IPS DF 19.7 (cell line): Measurements from ENCODE around the gene IGF1R.

Experiments used
- DNase-seq: peaks from one replicate; pipeline ENCODE4 v3.0.0-alpha.2; 2013; ENCODE audit warnings: low read depth, low spot score

Gene IGF1R

GRCh38 chr15:98856532-98856907, 208.2 kb downstream of the IGF1R start:
- no peak for DNase-seq

DNA sequence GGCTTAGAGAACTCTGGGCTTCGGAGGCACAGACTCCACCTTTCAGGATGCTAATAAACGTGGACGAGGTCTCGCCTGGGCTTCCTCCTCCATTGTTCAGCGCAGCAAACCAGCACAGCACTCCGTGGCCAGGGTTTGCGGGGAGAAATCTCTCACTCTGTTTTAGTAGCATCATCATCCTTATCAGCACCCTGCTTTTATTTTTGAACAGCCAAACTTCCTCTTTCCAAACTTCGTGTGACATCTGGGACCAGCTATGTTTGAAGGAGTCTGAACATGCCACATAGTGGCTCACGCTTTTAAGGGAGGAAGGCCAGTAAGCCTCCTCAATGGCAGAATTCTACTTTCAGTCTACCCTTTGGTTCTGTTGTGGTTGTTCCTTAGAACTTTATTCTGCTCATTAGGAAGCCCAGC, 210.3 kb downstream of the IGF1R start:
- no peak for DNase-seq

GRCh38 chr15:98859149-98859548, 210.8 kb downstream of the IGF1R start:
- no peak for DNase-seq

- no peak for DNase-seq
These were observed 212.1 kb downstream of the IGF1R start for GRCh38 chr15:98860281-98861041.

- no peak for DNase-seq
These were observed 212.8 kb downstream of the IGF1R start for GRCh38 chr15:98861188-98861587.

- no peak for DNase-seq
These were observed 215.6 kb downstream of the IGF1R start for GRCh38 chr15:98863983-98864382.

DNA sequence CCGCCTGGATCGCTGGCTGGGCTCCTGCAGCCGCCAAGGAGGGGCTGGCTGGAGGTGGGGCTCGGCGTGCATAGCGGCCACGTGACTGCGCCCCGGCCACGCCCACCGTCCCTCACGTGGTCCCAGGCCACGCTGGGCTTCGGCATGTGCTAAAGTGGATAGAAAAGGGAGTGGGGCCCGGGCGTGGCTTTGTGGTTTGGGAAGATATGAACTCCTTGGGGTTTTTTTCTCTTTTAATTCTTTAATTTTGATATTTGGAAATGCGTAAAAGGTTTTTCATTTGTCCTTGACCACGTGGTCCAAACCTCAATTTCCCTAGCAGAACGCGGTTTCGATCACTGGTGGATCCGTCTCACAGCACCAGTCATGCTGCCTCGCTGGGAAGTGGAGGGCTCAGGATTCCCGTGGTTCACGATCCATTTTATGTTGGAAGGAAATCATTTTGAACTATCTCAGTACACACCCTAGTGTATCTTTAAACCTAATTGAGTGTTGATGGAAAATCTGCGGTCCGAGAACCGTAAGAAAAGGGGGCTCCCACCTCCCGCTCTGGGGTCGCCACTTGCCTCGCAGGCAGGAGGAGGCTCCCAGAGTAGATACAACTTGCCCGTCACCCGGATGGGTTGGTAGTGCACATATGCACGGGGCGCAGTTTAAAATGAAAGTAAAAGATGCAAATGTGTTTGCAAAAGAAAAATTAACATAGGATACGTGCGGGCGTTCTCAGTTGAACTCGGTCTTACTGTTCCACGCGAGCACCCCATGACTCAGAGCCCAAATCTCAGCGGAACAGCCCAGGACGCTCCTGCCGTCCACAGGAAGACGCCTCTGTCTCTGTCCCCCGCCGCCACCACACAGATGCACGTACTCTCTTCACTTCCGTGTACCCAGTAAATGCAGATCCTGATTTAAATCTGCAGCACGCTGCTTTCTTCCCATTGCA, 217.3 kb downstream of the IGF1R start:
- DNase-seq, result no peak

DNA sequence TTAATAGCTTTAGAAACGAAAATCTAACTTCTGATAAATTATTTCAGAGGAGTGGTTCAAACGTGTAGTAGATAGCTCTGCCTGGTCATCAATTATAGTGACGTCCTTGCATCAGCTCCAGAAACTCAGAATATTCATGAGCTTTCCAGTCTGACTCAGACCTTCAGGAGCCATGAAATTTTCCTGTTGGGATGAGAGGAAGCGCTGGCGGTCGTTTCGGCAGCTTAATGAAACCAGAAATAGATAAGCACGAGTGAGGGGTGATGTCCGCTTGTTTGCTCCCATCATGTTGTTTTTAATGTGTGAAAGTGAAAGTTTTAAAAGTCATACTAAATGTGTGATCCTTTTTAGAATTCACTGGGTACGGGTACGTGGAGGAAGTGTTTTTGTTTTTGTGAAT, 218.2 kb downstream of the IGF1R start:
- no peak for DNase-seq

DNA sequence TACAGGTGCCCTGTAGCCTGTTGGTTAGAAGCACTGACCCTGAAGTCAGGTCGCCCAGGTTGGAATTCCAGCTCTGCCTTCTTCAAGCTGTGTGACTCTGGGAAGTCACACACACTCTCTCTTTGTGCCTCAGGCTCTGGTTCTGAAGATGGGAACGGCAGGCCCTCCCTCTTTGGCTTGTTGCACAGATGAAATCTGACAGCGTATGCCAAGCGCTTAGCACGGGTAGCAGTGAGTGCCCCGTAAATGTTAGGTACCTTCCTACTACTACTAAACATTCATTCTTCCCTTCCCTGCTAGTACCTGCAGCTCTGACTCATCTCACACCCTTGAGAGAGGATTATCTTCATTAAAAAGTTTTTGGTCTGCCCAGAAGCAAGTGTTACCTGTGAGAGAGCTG, 220.2 kb downstream of the IGF1R start:
- DNase-seq, result no peak

- DNase-seq, result no peak
These were observed 222.4 kb downstream of the IGF1R start for GRCh38 chr15:98870788-98871187.

- DNase-seq, result no peak
These were observed 224.4 kb downstream of the IGF1R start for GRCh38 chr15:98872774-98873173.

GRCh38 chr15:98873441-98874218, 225.3 kb downstream of the IGF1R start:
- no peak for DNase-seq

GRCh38 chr15:98874370-98874769, 226.0 kb downstream of the IGF1R start:
- DNase-seq, result no peak

DNA sequence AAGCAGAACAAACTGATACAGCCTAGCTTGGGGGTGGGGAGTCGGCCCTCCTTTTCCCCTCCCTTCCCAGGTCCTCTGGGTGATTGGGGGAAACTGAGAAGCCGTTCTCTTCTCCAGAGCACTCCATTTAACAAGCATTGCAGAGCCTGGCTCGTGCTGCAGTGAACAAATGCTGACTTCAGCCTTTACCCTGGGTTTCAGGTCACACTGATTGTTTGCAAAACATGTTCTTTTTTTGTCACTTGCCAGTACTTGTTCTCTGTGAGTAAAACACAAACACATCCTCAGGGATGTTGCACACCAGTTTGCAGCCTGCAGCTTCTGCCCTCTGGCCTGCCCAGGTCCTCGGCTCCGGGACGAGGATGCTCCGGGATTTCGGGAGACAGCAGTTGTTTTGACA, 226.4 kb downstream of the IGF1R start:
- no peak for DNase-seq

- DNase-seq, result no peak
These were observed 227.0 kb downstream of the IGF1R start for GRCh38 chr15:98875309-98875708.

GRCh38 chr15:98876451-98877369, 228.4 kb downstream of the IGF1R start:
- no peak for DNase-seq

DNA sequence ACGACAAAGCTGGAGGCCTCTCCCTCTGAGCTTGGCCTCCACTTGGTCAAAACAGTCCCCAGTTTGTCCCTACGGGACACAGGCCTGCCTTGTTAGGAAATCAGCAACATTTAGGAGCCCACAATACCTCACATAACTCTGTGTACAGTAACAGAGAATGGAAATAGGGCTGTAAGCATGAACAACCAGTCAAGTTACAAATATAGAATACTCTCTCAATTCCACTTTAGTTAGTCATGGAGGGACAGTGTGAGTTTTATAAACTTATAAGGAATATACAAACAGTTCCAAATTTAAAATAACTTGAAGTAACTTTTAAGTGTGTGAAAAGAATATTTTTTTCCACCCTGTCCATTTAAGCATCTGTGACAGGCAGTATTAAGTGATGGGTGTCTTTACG, 229.8 kb downstream of the IGF1R start:
- DNase-seq, result no peak

DNA sequence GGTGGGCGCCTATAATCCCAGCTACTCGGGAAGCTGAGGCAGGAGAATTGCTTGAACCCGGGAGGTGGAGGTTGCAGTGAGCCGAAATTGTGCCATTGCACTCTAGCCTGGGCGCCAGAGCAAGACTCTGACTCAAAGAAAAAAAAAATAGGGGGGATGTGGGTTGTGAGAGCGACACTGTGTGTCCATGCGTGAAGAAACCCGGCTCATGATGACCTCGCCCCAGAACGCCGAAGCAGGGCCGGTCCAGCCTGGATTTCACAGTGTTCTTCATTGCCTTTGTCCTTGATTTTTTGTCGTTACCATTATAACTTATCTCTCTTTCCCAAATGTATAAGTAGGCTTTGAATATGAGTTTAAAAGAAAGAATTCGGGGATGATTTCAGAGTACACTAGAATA, 230.5 kb downstream of the IGF1R start:
- DNase-seq, result no peak

DNA sequence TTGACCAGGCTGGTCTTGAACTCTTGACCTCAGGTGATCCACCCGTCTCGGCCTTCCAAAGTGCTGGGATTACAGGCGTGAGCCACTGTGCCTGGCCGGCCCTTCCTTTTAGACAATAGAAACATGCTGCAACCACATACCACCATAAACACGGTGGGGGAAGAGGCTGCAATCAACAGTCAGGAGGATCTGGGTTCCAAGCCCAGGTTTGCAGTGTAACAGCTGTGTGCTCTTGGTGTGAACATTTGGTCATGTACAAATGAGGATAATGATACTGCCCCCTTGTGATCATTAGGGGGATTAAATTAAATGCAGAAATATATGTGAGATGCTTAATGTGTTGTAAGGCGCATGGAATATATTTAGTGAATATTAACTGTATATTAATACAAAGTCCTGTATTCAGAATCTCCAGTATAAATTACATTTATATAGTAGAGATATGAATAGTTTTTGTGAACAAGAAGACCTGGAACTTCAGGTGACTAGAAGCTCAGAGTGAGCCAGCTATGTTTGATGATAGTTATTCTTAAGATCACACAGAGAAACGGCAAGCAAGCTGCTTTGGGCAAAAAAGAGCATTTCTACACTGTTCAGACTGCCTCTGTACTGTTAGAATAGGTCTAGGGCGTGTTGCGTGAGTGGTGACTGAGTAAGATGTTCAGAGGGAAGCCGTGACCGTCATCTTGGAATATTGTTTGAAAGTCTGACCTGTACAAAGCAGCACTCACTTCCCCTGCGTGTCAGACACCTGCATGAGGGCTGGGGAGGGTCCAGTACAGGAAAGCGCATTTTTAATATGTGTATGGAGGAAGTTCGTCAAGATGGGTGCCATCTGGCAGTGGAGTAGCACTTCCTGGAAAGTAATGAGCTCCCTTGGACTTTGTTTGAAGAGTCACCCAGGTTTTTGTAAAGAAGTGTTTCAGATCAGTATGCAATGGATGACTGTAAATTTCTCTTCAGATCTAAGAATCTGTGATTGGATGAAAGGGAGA, 233.5 kb downstream of the IGF1R start:
- no peak for DNase-seq

DNA sequence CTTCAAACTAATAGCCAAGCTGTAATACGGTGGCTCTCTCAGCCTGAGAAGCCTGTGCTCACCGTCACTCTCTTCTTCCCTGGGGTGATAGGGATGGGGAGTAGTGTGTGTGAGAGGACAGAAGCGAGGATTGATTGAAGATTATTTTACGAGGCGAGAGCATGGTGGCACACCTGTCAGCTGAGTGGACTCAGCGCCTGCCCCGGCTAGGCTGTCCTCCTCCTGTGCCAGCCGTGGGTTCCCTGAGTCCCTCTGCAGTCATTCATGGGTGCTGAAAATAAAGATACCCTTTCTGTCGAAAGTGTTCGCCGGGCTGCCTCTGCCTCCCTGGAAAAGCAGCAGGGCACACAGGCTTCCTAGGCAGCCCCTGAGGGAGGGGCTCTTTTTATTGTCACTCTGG, 235.1 kb downstream of the IGF1R start:
- no peak for DNase-seq
